GM10248 (cell line): Measurements from ENCODE around the gene MAP3K5.
"Not testable (repeated sequence)": the region's sequence is repeated elsewhere in the genome, so short reads cannot be mapped to it uniquely, and the experiment has no call there.

Experiments used
- CTCF ChIA-PET: fragments of 300-600 bp; sonication (Branson Sonifier 250); formaldehyde crosslinking; extraction: SDS; loops from one replicate; lab custom pipeline; 2021; ENCODE audit warnings: antibody characterized with exemption; lab: Yijun Ruan, JAX
- POLR2A ChIA-PET: fragments of 350-650 bp; sonication (Branson Sonifier 250); formaldehyde crosslinking; extraction: SDS; loops from one replicate; lab custom pipeline; 2020; ENCODE audit warnings: antibody characterized with exemption; lab: Yijun Ruan, JAX
- DNase-seq: peaks from one replicate; pipeline ENCODE4 v3.0.0; 2012; ENCODE audit errors: extremely low spot score
- CTCF ChIP-seq: IDR thresholded peaks from 2 replicates; pipeline ENCODE4 v1.5.1; 2012; ENCODE audit warnings: mild to moderate bottlenecking, low read depth; ENCODE audit errors: extremely low read depth, missing control alignments, control extremely low read depth

MAP3K5 gene

GRCh38 chr6:136599329-136600011 is 192.8 kb downstream of the MAP3K5 start:
- no peak for DNase-seq
- ChIA-PET CTCF (no interaction called here), POLR2A (no interaction called here)
- no peak for TF ChIP-seq CTCF

- TF ChIP-seq CTCF = no peak
- ChIA-PET CTCF (interaction anchor here (1.7 to 2.8 kb wide), 2 partner anchors 9 to 10 kb away, joined by 7 to 9 read pairs; no protein-coding TSS in a partner anchor), POLR2A (no interaction called here)
- DNase-seq = no peak
These were observed 194.2 kb downstream of the MAP3K5 start for GRCh38 chr6:136598048-136598447.

GRCh38 chr6:136594671-136595070 is 197.6 kb downstream of the MAP3K5 start:
- ChIA-PET CTCF (interaction anchor here (1.0 to 1.8 kb wide), 5 partner anchors 8 to 259 kb away, joined by 3 to 10 read pairs (median 3); partner anchors contain the start of gene MAP3K5), POLR2A (no interaction called here)
- no peak for DNase-seq
- TF ChIP-seq CTCF = no peak

DNA sequence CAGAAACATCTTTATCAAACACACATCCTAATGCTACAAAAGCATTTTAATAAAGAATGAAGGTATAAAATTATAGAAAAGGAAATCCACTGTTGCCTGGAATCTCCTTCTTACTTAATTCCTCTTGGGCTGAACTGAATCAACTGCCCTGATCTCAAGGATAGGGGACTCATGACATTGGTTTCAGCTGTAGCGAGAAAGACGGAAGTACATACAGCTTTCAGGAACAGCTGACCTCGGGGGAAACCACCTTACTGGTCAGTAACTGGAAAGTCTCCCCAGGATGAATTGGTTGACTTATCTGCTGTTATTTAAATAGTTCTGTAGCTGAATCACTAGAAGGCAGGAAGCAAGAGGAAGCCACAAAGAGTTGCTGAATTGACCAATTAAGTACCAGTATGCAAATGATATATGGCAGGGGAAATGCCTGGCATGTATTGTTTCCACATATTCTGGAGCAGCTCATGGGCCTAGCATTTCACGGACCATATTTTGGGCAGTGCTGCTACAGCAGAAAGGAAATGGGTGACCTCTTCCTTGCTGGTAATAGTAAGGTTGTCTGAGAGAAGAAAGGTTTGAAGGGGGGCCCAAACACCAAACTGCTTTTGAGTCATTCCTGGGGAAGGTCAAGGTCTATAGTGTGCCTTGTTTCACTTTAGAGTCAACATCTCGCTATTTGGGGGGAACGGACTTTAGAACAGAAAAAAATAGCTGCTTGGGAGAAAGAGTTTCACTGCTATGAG is 198.4 kb downstream of the MAP3K5 start:
- POLR2A ChIA-PET = interaction anchor here (0.7 kb wide), 1 partner anchor 1352 kb away, joined by 7 read pairs; no protein-coding TSS in a partner anchor
- CTCF ChIA-PET = interaction anchor here (0.7 to 1.8 kb wide), 11 partner anchors 8 to 1407 kb away, joined by 3 to 10 read pairs (median 3); partner anchors contain the start of gene MAP3K5
- no peak for TF ChIP-seq CTCF
- DNase-seq = peak; percentile 79

DNA sequence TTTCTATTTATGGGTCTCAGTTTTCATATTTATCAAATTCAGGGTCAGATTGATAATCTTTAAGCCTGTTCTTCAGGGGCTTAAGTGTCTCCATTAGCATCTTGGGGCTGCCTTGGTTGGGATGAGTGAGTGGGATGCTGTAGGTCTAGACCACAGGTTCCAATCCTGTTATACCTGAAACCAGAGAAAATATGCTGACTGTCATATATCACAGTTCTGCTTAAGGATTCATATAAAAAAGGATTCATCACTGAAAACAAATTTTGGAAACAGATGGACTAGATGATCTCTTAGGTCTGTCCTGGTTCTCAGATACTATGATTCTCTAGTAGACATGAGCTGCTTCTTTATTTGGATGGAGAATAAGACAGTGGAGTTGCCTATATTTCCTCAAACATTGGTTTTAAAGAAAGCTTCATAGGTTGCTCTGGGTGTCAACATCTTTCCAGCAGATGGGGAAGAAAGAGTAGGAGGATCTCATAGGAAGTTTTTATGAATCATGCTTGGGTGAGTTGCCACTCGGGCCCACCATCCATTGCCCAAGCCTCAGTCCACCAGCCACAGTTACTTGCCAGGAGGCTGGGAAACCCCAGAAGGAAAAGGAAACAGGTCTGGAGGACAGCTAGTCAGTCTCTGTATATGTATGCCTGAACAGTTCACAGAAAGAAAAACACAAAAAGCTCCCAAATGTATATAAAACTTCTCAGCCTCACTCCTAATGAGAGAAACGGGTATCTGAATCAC is 199.2 kb downstream of the MAP3K5 start:
- TF ChIP-seq CTCF = no peak
- ChIA-PET POLR2A (interaction anchor here (0.7 kb wide), 1 partner anchor 1352 kb away, joined by 7 read pairs; no protein-coding TSS in a partner anchor), CTCF (interaction anchor here (0.8 to 1.8 kb wide), 6 partner anchors 8 to 261 kb away, joined by 3 to 10 read pairs (median 3); partner anchors contain the start of gene MAP3K5)
- DNase-seq = no peak

GRCh38 chr6:136591617-136592016 is 200.7 kb downstream of the MAP3K5 start:
- POLR2A ChIA-PET = no interaction called here

GRCh38 chr6:136590846-136591245 is 201.4 kb downstream of the MAP3K5 start:
- DNase-seq, POLR2A ChIA-PET: not testable (repeated sequence)
- CTCF ChIA-PET = interaction anchor here (1.0 kb wide), 1 partner anchor 26 kb away, joined by 3 read pairs; no protein-coding TSS in a partner anchor

More at GRCh38 chr6:136591617-136592016, 200.7 kb downstream of the MAP3K5 start:
- CTCF ChIA-PET = interaction anchor here (1.0 to 1.1 kb wide), 3 partner anchors 9 to 25 kb away, joined by 3 read pairs; no protein-coding TSS in a partner anchor
- no peak for TF ChIP-seq CTCF
- no peak for DNase-seq
